GM19240 (cell line): ENCODE results near the gene DAPK3.

Experiments
- DNase-seq: peaks from one replicate; pipeline ENCODE4 v3.0.0; 2011; ENCODE audit warnings: low spot score; ENCODE audit not compliant: insufficient read length

The DAPK3 gene

GRCh38 chr19:3919793-3920192, 51.1 kb downstream of the DAPK3 start:
- no peak for DNase-seq

GRCh38 chr19:3916033-3916432, 54.9 kb downstream of the DAPK3 start:
- no peak for DNase-seq

- DNase-seq = no peak
Observed at GRCh38 chr19:3914199-3914598, 56.7 kb downstream of the DAPK3 start.

GRCh38 chr19:3910105-3910504, 60.8 kb downstream of the DAPK3 start:
- no peak for DNase-seq
